ENCODE data around the gene TSPAN18. TPM values are rescaled to one million over a fixed set of nuclear protein-coding genes. Genes with fewer than 3 reads are reported as not detected.

TSPAN18 gene
- total and polyA plus RNA-seq, 7 donors = 5.2 to 21.7 (median 8.0) TPM

DNA sequence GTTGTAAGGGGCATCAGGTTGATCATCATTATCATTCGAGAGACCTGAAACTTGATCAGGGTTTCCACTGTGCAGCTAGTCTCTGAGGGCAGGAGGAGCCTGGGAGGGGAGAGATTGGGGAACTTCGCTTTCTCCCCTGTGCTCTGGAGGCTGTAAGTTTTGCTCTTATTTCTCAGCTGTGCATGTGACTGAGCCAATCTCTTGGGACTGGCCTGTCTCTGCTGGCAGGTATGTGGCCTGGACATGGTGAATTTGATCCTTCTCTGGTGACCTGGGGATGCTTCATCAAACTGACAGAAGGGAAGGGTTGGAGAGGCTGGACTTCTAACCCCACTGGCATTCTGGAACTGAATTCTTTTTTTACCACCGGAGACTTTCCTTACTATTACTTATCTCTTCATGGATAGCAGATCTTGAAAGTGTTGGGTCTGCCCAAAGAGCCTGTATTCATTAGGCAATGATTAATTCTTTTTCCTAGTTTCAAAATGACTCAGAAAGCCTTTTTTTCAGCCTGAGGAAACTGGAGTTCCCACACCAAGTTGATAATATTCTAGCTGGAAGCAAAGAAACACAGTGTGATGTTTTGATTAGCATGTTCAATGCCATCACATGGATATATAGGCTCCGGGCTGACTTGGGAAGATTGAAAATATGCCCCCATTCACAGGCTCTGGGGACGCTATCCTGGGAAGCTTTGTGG, 36.5 kb downstream of the TSPAN18 start:
- no peak for ATAC-seq
- intact Hi-C loops (cut with DNase I) = no loop called here
- Histone ChIP-seq H3K4me3 (no peak overlapping the region), H3K4me1 (peaks cover 8% of the 10 kb centered on the region), H3K9me3 (no peaks in the 10 kb centered on the region), H3K36me3 (ENCODE audit: insufficient read depth in 1 of 2, low read depth in 1 of 2) (no peaks in the 10 kb centered on the region), H3K27ac (no peak overlapping the region), H3K27me3 (ENCODE audit: insufficient read depth in 3 of 3, low read length in 2 of 3) (peaks cover 0 to 23% (median 0%) of the 10 kb centered on the region in 3 donors)
- WGBS, 3 donors = 75 to 77% (median 77%) methylated on average over 5 of the region's 5 CpGs
- TF ChIP-seq, protein P1, sequence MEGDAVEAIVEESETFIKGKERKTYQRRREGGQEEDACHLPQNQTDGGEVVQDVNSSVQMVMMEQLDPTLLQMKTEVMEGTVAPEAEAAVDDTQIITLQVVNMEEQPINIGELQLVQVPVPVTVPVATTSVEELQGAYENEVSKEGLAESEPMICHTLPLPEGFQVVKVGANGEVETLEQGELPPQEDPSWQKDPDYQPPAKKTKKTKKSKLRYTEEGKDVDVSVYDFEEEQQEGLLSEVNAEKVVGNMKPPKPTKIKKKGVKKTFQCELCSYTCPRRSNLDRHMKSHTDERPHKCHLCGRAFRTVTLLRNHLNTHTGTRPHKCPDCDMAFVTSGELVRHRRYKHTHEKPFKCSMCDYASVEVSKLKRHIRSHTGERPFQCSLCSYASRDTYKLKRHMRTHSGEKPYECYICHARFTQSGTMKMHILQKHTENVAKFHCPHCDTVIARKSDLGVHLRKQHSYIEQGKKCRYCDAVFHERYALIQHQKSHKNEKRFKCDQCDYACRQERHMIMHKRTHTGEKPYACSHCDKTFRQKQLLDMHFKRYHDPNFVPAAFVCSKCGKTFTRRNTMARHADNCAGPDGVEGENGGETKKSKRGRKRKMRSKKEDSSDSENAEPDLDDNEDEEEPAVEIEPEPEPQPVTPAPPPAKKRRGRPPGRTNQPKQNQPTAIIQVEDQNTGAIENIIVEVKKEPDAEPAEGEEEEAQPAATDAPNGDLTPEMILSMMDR (IDR thresholded peaks at IDR 0.05) = no peak
- no peak for DNase-seq

DNA sequence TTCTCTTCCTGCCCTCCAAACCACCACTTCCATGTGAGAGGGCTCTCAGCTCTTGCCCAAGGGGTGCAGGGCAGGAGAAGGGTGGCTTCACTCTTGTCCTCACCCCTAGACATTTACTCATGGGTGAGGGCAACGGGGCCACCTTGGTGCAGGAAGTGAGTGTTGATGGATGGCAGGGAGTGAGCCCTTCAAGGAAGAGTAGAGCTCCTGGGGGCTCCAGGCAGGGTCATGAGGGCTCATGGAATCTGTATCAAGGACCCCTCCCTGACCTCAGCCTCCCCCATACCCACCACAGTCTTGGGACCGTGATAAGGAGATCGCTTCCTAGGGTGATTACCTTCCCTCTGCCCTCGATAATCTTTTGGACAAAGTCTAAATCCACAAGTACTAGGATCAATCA, 37.8 kb downstream of the TSPAN18 start:
- WGBS, 3 donors = 92 to 97% (median 97%) methylated on average over 4 of the region's 4 CpGs
- peaks cover 8% of the 10 kb centered on the region for H3K4me1 ChIP-seq
- intact Hi-C loops (cut with DNase I) = no loop called here
- DNase-seq (no peak), ATAC-seq (no peak)
- no peaks in the 10 kb centered on the region for H3K36me3 ChIP-seq (ENCODE audit: insufficient read depth in 1 of 2, low read depth in 1 of 2)
- no peaks in the 10 kb centered on the region for H3K9me3 ChIP-seq
- no peak overlapping the region for H3K27ac ChIP-seq
- no peak overlapping the region for H3K4me3 ChIP-seq
- H3K27me3 ChIP-seq (ENCODE audit: insufficient read depth in 3 of 3, low read length in 2 of 3) = peaks cover 0 to 18% (median 0%) of the 10 kb centered on the region in 3 donors
- TF ChIP-seq, protein P1 (IDR thresholded peaks at IDR 0.05) = no peak

DNA sequence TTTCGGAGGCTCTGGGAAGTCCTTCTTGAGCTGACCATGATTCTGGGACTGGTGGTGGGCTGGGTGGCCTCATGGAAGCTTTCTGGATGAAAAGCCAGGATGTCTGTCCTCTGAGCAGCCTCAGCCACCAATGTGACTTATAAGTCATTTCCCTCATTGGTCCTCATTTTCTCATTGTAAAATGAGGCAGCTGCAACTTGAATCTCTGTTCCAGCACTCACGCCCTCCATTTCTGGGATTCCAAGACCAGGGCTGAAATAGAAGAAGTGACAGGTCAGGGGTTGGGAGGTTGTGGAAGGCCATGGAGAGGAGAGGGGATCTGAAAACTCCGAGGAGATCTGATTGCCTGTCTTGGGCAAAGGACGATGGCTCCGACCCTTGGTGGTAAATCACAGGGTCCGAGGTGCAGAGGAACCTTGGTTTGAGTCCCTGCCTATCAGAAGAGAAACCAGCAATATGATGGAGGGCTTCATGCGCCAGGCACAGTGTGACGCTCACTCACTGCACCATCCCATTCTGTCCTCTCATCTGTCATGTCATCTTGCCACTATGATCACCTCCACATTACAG, 38.3 kb downstream of the TSPAN18 start:
- Histone ChIP-seq H3K36me3 (ENCODE audit: insufficient read depth in 1 of 2, low read depth in 1 of 2) (no peaks in the 10 kb centered on the region), H3K4me1 (peaks cover 8% of the 10 kb centered on the region), H3K9me3 (no peaks in the 10 kb centered on the region), H3K27me3 (ENCODE audit: insufficient read depth in 3 of 3, low read length in 2 of 3) (peaks cover 0 to 13% (median 0%) of the 10 kb centered on the region in 3 donors), H3K27ac (no peak overlapping the region), H3K4me3 (no peak overlapping the region)
- intact Hi-C loops (cut with DNase I) = no loop called here
- TF ChIP-seq, protein P1 (IDR thresholded peaks at IDR 0.05) = no peak
- 96 to 98% (median 97%) methylated on average over 8 of the region's 8 CpGs for WGBS, 3 donors
- DNase-seq (no peak), ATAC-seq (no peak)

DNA sequence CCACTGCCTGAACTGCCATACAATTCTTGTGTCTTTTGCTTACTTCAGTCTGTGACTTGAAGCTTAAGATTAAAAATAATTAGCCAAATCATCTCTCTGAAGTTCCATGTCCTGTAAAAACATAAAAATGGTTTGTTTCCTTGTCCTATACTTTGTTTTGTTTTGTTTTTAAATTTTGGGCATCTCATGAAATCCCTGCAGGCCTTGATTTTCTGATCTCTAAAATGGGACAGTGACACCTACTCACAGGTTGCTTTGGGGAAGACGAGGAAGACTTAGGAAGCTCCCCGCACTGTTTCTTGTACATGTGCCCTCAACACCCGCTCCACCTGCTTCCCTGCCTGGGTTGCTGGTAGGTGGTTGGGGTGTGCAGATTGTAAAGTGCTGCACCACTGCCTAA, 38.9 kb downstream of the TSPAN18 start:
- peak in 1 of 4 donors; percentile 12 for ATAC-seq
- H3K36me3 ChIP-seq (ENCODE audit: insufficient read depth in 1 of 2, low read depth in 1 of 2) = no peaks in the 10 kb centered on the region
- peaks cover 5% of the 10 kb centered on the region for H3K4me1 ChIP-seq
- WGBS, 3 donors = 96% methylated on average over 3 of the region's 3 CpGs
- peaks cover 0 to 8% (median 0%) of the 10 kb centered on the region in 3 donors for H3K27me3 ChIP-seq (ENCODE audit: insufficient read depth in 3 of 3, low read length in 2 of 3)
- intact Hi-C loops (cut with DNase I) = no loop called here
- no peaks in the 10 kb centered on the region for H3K9me3 ChIP-seq
- no peak for DNase-seq
- TF ChIP-seq, protein P1 (IDR thresholded peaks at IDR 0.05) = no peak
- no peak overlapping the region for H3K27ac ChIP-seq
- H3K4me3 ChIP-seq = no peak overlapping the region
